GM12878 (cell line): ENCODE data around the gene ZNF506. TPM values are rescaled to one million over a fixed set of nuclear protein-coding genes. Genes with fewer than 3 reads are reported as not detected.

Experiments
- ATAC-seq: fragments of 200-7000 bp; cut with Tn5 transposase; 3 replicates; pipeline ENCODE4 v1.9.1; 2020; ENCODE audit warnings: mild to moderate bottlenecking, moderate library complexity
- BruUV-seq: library from RNA; stranded (reverse); fragments of 400-500 nt; replicated peaks from 2 replicates; lab custom pipeline; 2021; lab: Mats Ljungman, UMichigan
- CTCF ChIA-PET: fragments of 300-600 bp; sonication (Branson Sonifier 250); formaldehyde crosslinking; extraction: SDS; loops from one replicate; lab custom pipeline; 2021; ENCODE audit warnings: inconsistent platforms; lab: Yijun Ruan, JAX
- POLR2A ChIA-PET: fragments of 350-600 bp; formaldehyde crosslinking; extraction: SDS; loops from one replicate; lab custom pipeline; 2021; ENCODE audit warnings: inconsistent platforms; lab: Charles Lee
- RAD21 ChIA-PET: fragments of 300-600 bp; sonication (Branson Sonifier 250); formaldehyde crosslinking; loops from one replicate; lab custom pipeline; 2023; ENCODE audit warnings: antibody characterized with exemption; ENCODE audit not compliant: unreplicated experiment; lab: Charles Lee
- SMC1A ChIA-PET: fragments of 300-600 bp; sonication (Branson Sonifier 250); formaldehyde crosslinking; loops from one replicate; lab custom pipeline; 2023; ENCODE audit not compliant: unreplicated experiment, uncharacterized antibody; lab: Charles Lee
- DNase-seq: peaks from one replicate; pipeline ENCODE4 v3.0.0-alpha.2; 2011; ENCODE audit warnings: low read depth, low spot score
- FAIRE-seq: peaks from 3 replicates; lab custom pipeline; 2011; peaks lifted over from hg19 to GRCh38; lab: Jason Lieb, UNC
- H2AFZ ChIP-seq: 2 replicates; pipeline ENCODE4 v1.6.0; 2011; ENCODE audit warnings: low read depth, low read length, control low read depth; ENCODE audit not compliant: control insufficient read depth
- H3K27ac ChIP-seq: 2 replicates; pipeline ENCODE4 v1.5.1; 2011; ENCODE audit warnings: control low read depth; ENCODE audit not compliant: control insufficient read depth, insufficient read depth
- H3K27me3 ChIP-seq, 2 experiments: replicated peaks in 1 of 2; 2 replicates each; pipeline versions ENCODE4 v1.6.0 to v1.6.1; 2011; ENCODE audit warnings: low read length in 1 of 2; ENCODE audit not compliant: control insufficient read depth in 2 of 2, insufficient read depth in 2 of 2
- H3K36me3 ChIP-seq, 2 experiments: 2 replicates each; pipeline ENCODE4 v1.5.1; 2011; ENCODE audit warnings: low read length in 1 of 2; ENCODE audit not compliant: control insufficient read depth in 2 of 2, insufficient read depth in 2 of 2
- H3K4me1 ChIP-seq: 2 replicates; pipeline ENCODE4 v1.6.1; 2011; ENCODE audit warnings: mild to moderate bottlenecking, low read length, moderate library complexity, mixed read lengths; ENCODE audit not compliant: control insufficient read depth, insufficient read depth
- H3K4me2 ChIP-seq: 2 replicates; pipeline ENCODE4 v1.6.0; 2011; ENCODE audit warnings: control low read depth; ENCODE audit not compliant: control insufficient read depth, insufficient read depth
- H3K4me3 ChIP-seq: fragments of 200-600 bp; sonication (generic); 2 replicates; pipeline ENCODE4 v1.5.1; 2016
- H3K79me2 ChIP-seq: 2 replicates; pipeline ENCODE4 v1.6.0; 2011; ENCODE audit warnings: low read length; ENCODE audit not compliant: control insufficient read depth, insufficient read depth
- H3K9ac ChIP-seq: 2 replicates; pipeline ENCODE4 v1.8.0; 2011; ENCODE audit warnings: low read length, control low read depth, mixed read lengths; ENCODE audit not compliant: control insufficient read depth, insufficient read depth
- H3K9me3 ChIP-seq: replicated peaks from 3 replicates; pipeline ENCODE4 v1.5.1; 2011; ENCODE audit warnings: mild to moderate bottlenecking, low read length; ENCODE audit not compliant: control insufficient read depth, insufficient read depth
- H4K20me1 ChIP-seq: 2 replicates; pipeline ENCODE4 v1.6.0; 2011; ENCODE audit not compliant: control insufficient read depth, insufficient read depth
- CREB1 ChIP-seq: IDR thresholded peaks from 2 replicates; pipeline ENCODE4 v1.6.1; 2012; ENCODE audit warnings: low read depth, mild to moderate bottlenecking, inconsistent platforms
- MTA3 ChIP-seq: IDR thresholded peaks from 2 replicates; pipeline ENCODE4 v1.6.1; 2012; ENCODE audit warnings: low read length, inconsistent platforms, borderline replicate concordance
- NRF1 ChIP-seq: conservative IDR thresholded peaks from 2 replicates; pipeline ENCODE4 v1.6.1; 2011; ENCODE audit warnings: mild to moderate bottlenecking, low read depth, low read length, improper control_type of control experiment
- RAD21 ChIP-seq: IDR thresholded peaks from 2 replicates; pipeline ENCODE4 v1.6.1; 2011; ENCODE audit warnings: mild to moderate bottlenecking, low read depth, low read length, moderate library complexity; ENCODE audit not compliant: insufficient read depth
- RCOR1 ChIP-seq: conservative IDR thresholded peaks from 2 replicates; pipeline ENCODE4 v1.6.1; 2012; ENCODE audit warnings: low read depth, low read length, improper control_type of control experiment
- RELA ChIP-seq: fragments of 450-650 bp; IDR thresholded peaks from 2 replicates; pipeline ENCODE4 v1.8.0; 2014; ENCODE audit warnings: borderline replicate concordance; ENCODE audit not compliant: partially characterized antibody
- RELB ChIP-seq: fragments of 450-650 bp; IDR thresholded peaks from 2 replicates; pipeline ENCODE4 v1.6.1; 2017; ENCODE audit warnings: low read depth, mild to moderate bottlenecking, moderate library complexity
- TCF12 ChIP-seq: IDR thresholded peaks from 2 replicates; pipeline ENCODE4 v1.6.1; 2011; ENCODE audit warnings: low read depth, mild to moderate bottlenecking, low read length
- USF2 ChIP-seq: IDR thresholded peaks from 2 replicates; pipeline ENCODE4 v1.6.1; 2011; ENCODE audit warnings: low read depth, low read length, improper control_type of control experiment, borderline replicate concordance
- WGBS: methylation state at CpG from one replicate; pipeline ENCODE4 v1.1.6; 2016; ENCODE audit warnings: low lambda C conversion rate; ENCODE audit not compliant: insufficient replicate concordance, insufficient coverage; ENCODE audit errors: missing lambda C conversion rate; 5-methylcytosine and 5-hydroxymethylcytosine counted together
- in situ Hi-C: fragments of 300-500 bp; cut with MboI; formaldehyde crosslinking; loops from 9 replicates; pipeline ENCODE4 v1.14.3; 2018; ENCODE audit warnings: mixed read lengths
- intact Hi-C: fragments of 100-400 bp; cut with micrococcal nuclease; formaldehyde crosslinking; loops from one replicate; pipeline ENCODE4 v1.14.2; 2022; ENCODE audit not compliant: unreplicated experiment
- polyA plus RNA-seq, 11 experiments: library from polyadenylated mRNA; depleted of rRNA in 4 of 11; unstranded in 6 of 11; stranded (reverse) in 5 of 11; fragments of >200 nt; fragmentation: Nextera tagmentation in 4 of 11; fragmentation: Illumina TruSeq in 1 of 11; extraction: Ambion mirVana in 4 of 11; extraction: Trizol in 1 of 11; gene quantifications; 1 replicate in 1 of 11; 2 replicates in 10 of 11; pipeline versions ENCODE4 v1.2.1 to v1.2.3, GENCODE V29; 2011 to 2016; ENCODE audit warnings: inconsistent platforms in 2 of 11, missing spikeins in 2 of 11, low read depth in 1 of 11
- total RNA-seq, 4 experiments: library from RNA; depleted of rRNA in 3 of 4; stranded (reverse); fragments of >200 nt in 3 of 4; fragmentation: Illumina TruSeq in 1 of 4; extraction: Trizol in 1 of 4; gene quantifications; 2 replicates each; pipeline versions ENCODE4 v1.2.1 to v1.2.3, GENCODE V29; 2013 to 2021

The ZNF506 gene
- total and polyA plus RNA-seq, 10 of the 15 experiments (the other 5 are each of a cell fraction or from before 2014, with no cell fraction given) = 3.5 to 12.0 (median 7.9) TPM

GRCh38 chr19:19777692-19778091 is 43.9 kb downstream of the ZNF506 start:
- no peaks in the 10 kb centered on the region for H3K4me1 ChIP-seq
- FAIRE-seq = no peak
- peak overlapping the region; percentile 71 for H3K4me2 ChIP-seq
- H3K79me2 ChIP-seq = peaks cover 3% of the 10 kb centered on the region
- no peaks in the 10 kb centered on the region for H4K20me1 ChIP-seq
- no peak for DNase-seq
- POLR2A ChIA-PET = interaction anchor here (0.8 kb wide), 1 partner anchor 116 kb away, joined by 4 read pairs; no protein-coding TSS in a partner anchor
- H3K9me3 ChIP-seq = peaks cover 13% of the 10 kb centered on the region
- peak overlapping the region; percentile 78 for H3K4me3 ChIP-seq
- no peaks in the 10 kb centered on the region for H3K27me3 ChIP-seq
- TF ChIP-seq NRF1 = no peak
- peak; percentile 3; the same call in 1 of the 2 replicates for TF ChIP-seq RAD21
- H3K36me3 ChIP-seq = peaks cover 0 to 5% of the 10 kb centered on the region in 2 experiments; a peak in 1 of 4 replicates
- SMC1A ChIA-PET = interaction anchor here (1.0 to 2.4 kb wide), 6 partner anchors 12 to 123 kb away, joined by 3 to 9 read pairs (median 5); partner anchors contain the start of genes ZNF101, ZNF506 and ZNF93
- no TSS peak for BruUV-seq
- H2AFZ ChIP-seq = no peak overlapping the region
- no peak overlapping the region for H3K9ac ChIP-seq
- intact Hi-C loops (loop anchor here (2.0 kb wide), 1 partner anchor 109 kb away; the partner anchor contains the start of gene ZNF101), in situ Hi-C loops (loop anchor here (5.0 to 10.0 kb wide), 2 partner anchors 110 to 253 kb away; partner anchors contain the start of genes YJEFN3 and ZNF101)
- RAD21 ChIA-PET = no interaction called here
- H3K27ac ChIP-seq = no peak overlapping the region
- ATAC-seq = no peak
- 86% methylated on average over 5 of the region's 5 CpGs for WGBS
- CTCF ChIA-PET = interaction anchor here (0.6 to 1.3 kb wide), 2 partner anchors 124 to 361 kb away, joined by 3 to 4 read pairs; no protein-coding TSS in a partner anchor

- H3K27me3 ChIP-seq = no peaks in the 10 kb centered on the region
- peaks cover 3% of the 10 kb centered on the region for H3K79me2 ChIP-seq
- ATAC-seq (peak; percentile 99), FAIRE-seq (peak; percentile 98), DNase-seq (peak; percentile 96)
- POLR2A ChIA-PET = interaction anchor here (0.6 to 2.1 kb wide), 11 partner anchors 12 to 137 kb away, joined by 3 to 12 read pairs (median 4); partner anchors contain the start of genes ZNF14, ZNF506 and ZNF93
- BruUV-seq = no TSS peak
- in situ Hi-C loops (loop anchor here (5.0 to 10.0 kb wide), 2 partner anchors 109 to 252 kb away; partner anchors contain the start of genes YJEFN3 and ZNF101), intact Hi-C loops (loop anchor here (2.0 kb wide), 1 partner anchor 108 kb away; the partner anchor contains the start of gene ZNF101)
- WGBS = under 1% methylated on average over 36 of the region's 36 CpGs
- peaks cover 0 to 5% of the 10 kb centered on the region in 2 experiments; a peak in 1 of 4 replicates for H3K36me3 ChIP-seq
- H3K4me1 ChIP-seq = no peaks in the 10 kb centered on the region
- SMC1A ChIA-PET = interaction anchor here (0.7 to 2.4 kb wide), 11 partner anchors 9 to 126 kb away, joined by 3 to 18 read pairs (median 6); partner anchors contain the start of genes ATP13A1, ZNF101, ZNF14 and ZNF253
- peak overlapping the region; percentile 78 for H3K4me3 ChIP-seq
- RAD21 ChIA-PET = interaction anchor here (0.7 to 2.3 kb wide), 9 partner anchors 43 to 244 kb away, joined by 3 to 16 read pairs (median 8); partner anchors contain the start of genes ZNF101, ZNF14, ZNF253 and ZNF506
- peak overlapping the region; percentile 72 for H2AFZ ChIP-seq
- peak overlapping the region; percentile 83 for H3K4me2 ChIP-seq
- CTCF ChIA-PET = interaction anchor here (0.6 to 1.4 kb wide), 8 partner anchors 45 to 492 kb away, joined by 3 to 4 read pairs (median 3); partner anchors contain the start of genes ZNF253 and ZNF506
- peak overlapping the region; percentile 68 for H3K27ac ChIP-seq
- H3K9ac ChIP-seq = peak overlapping the region; percentile 64
- H4K20me1 ChIP-seq = no peaks in the 10 kb centered on the region
- H3K9me3 ChIP-seq = peaks cover 8% of the 10 kb centered on the region
- TF ChIP-seq RELA (no peak), MTA3 (no peak), USF2 (no peak), RELB (peak; percentile 52), RCOR1 (no peak), TCF12 (0 out of 2 replicates have a peak, but pooled peaks have one; percentile 18), CREB1 (peak; percentile 93)
Observed at GRCh38 chr19:19776206-19777008, 45.1 kb downstream of the ZNF506 start.
